B cell (primary cell): ENCODE results near the gene OTUB2.

Source experiments
- CTCF ChIP-seq: fragments of 200-600 bp; IDR thresholded peaks from one replicate; pipeline ENCODE4 v1.8.0; 2022; ENCODE audit warnings: antibody characterized with exemption, mild to moderate bottlenecking
- EZH2 ChIP-seq: IDR thresholded peaks from 2 replicates; pipeline ENCODE4 v1.6.1; 2012; ENCODE audit warnings: borderline replicate concordance, low read depth, mild to moderate bottlenecking, moderate library complexity, low read length; ENCODE audit not compliant: insufficient read depth, poor library complexity, severe bottlenecking

GRCh38 chr14:94038921-94039629 is 12.9 kb downstream of the OTUB2 start:
- TF ChIP-seq CTCF = no peak
- no peak for TF ChIP-seq EZH2
